GM19468 (cell line): ENCODE measurements around the gene NPTXR.

Experiments
- ATAC-seq: cut with Tn5 transposase; IDR thresholded peaks from one replicate; pipeline ENCODE4 v1.9.1; 2021; ENCODE audit warnings: mild to moderate bottlenecking, moderate library complexity, moderate number of reproducible peaks; ENCODE audit not compliant: unreplicated experiment; ENCODE audit errors: extremely low read depth

Gene NPTXR

GRCh38 chr22:38834215-38834953 is 9.4 kb downstream of the NPTXR start:
- no peak for ATAC-seq

DNA sequence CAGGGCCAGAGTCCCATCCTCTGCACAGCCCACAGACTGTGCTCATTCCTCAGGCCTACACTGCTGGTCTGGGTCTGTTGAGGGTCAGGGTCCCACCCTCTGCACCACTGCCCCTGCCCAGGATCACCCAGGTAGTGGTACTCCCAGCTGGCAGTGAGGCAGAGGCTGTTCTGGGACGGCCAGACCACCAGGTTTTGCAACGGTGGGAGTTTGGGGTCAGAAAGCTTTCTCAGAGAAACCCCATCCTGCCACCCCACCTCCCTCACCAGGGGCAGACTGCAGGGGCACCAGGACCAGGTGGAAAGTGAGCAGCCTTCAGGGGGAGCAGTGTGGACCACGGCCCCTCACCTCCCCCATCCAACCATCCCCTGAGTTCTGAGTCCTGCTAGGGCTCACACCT is 10.8 kb downstream of the NPTXR start:
- ATAC-seq, result no peak

- ATAC-seq, result no peak
Observed at GRCh38 chr22:38832005-38832978, 11.5 kb downstream of the NPTXR start.

DNA sequence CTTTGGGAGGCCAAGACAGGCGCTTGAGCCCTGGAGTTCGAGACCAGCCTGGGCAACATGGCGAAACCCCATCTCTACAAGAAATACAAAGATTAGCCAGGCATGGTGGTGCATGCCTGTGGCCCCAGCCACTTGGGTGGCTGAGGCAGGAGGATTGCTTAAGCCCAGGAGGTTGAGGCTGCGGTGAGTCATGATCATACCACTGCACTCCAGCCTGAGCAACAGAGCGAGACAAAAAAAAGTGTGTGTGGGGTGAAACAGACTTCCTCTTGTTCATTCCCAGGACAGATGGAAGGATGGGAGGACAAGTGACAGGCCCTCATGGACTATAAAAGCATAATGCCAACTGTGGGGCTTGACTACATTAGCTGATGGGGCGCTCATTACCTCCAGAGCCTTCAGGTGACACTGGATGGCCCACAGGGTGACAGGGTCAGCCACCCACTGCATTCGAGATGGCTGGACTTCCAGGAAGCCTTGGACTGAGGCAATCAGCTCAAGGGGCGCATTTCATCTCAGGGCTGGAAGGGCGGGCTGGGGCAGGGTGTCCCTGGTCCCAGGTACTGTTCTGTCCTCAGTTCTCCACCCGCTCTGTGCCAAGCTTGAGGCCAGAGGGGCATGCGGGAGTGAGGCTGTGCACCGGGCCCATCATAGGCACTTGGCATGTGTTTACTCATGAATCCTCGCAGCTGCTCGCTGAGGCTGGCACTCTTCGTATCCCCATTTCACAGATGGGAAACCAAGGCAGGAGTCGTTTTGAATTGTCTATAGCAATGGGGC is 12.5 kb downstream of the NPTXR start:
- ATAC-seq, result no peak

DNA sequence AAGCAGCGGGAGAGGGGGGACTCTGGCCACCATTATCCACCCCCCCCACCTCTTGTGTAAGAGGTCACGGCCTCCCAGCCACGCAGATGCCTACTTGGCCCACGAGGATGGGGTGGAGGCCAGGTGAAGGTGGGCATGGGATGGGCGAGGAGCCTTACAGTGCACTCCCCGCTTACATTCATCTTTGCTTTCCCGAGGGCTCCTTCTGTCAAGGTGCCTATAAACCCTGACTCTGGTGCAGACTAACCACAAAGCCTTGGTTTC is 13.1 kb downstream of the NPTXR start:
- no peak for ATAC-seq

- no peak for ATAC-seq
Observed at GRCh38 chr22:38830026-38830844, 13.6 kb downstream of the NPTXR start.

- ATAC-seq, result no peak
Observed at GRCh38 chr22:38829485-38829884, 14.3 kb downstream of the NPTXR start.

- ATAC-seq, result no peak
Observed at GRCh38 chr22:38828616-38829205, 15.1 kb downstream of the NPTXR start.

DNA sequence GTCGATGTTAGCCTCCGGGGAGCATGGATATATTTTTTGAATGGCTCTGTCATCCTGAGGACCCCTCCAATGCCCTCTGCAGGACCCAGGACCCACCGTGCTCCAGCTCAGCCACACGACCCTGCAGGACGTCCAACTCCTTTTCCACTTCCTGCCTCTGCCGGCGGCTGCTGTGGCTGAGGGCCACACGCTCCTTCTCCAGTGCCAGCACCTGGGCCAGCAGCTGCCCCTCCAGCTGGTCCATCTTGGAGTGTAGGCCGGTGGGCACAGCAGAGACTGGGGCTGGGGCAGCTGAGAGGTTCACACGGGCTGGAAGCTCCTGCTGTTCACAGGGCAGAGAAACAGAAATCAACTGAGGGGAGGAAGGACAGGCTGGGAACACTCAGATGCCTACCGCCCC is 15.6 kb downstream of the NPTXR start:
- ATAC-seq, result no peak

DNA sequence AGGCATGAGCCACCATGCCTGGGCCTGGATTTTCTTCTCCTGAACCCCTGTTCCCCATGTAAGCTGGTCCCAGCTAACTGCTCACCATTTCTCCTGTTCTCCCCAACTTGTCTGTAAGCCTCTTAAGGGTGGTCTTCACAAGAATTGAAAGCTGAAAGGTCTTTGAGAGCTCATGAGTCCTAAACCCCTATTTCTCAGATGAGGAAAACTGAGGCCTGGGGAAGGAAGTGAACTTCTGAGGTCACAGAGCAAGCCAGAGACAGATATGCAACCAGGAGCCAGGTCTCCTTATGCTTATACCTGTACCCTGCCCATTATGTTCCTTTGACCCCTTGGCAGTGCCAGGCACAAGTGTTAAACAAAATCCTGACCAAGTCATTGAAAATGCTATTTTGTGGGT is 16.3 kb downstream of the NPTXR start:
- no peak for ATAC-seq

DNA sequence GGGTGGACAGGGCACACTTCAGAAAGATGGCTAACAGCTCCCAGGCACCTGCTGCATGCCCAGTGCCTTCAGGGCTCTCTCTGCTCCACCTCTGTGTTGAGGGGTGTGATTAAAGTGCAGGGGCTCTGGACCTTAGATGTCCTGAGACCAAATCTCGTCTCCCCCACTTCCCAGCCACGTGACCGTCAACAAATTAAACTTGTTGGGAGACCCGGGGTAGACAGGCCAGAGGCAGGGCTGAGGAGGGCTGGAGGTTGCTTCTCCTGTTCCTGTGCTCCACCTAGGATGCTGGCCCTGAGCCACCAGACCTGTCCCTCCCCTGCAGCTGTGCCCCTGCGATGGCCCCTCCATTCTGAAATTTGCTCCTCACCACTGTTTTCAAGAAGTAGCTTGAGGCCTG is 17.0 kb downstream of the NPTXR start:
- no peak for ATAC-seq

GRCh38 chr22:38826386-38826785 is 17.4 kb downstream of the NPTXR start:
- no peak for ATAC-seq

DNA sequence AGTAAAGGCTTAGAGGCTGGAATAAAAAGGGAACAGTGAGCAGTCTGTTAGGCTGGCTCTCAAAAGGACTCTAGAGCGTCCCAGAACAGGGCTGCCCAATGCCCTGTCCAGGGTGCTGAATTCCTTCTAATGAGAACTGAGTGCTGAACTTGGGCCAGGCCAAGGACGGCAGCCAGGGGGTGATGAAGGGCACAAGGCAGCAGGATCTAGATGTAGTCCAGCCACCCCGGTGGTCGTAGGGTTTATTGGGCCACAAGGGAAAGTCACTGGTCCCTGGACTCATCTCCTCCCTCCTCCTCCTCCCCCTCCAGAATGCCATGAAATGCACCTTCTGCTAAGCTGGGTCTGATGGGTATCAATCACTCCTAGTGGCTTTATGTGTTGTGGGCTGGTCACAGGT is 19.2 kb downstream of the NPTXR start:
- ATAC-seq, result no peak

GRCh38 chr22:38823637-38824036 is 20.2 kb downstream of the NPTXR start:
- no peak for ATAC-seq

GRCh38 chr22:38823076-38823475 is 20.8 kb downstream of the NPTXR start:
- no peak for ATAC-seq

- no peak for ATAC-seq
Observed at GRCh38 chr22:38820020-38820419, 23.8 kb downstream of the NPTXR start.

GRCh38 chr22:38819387-38819940 is 24.4 kb downstream of the NPTXR start:
- ATAC-seq, result no peak

DNA sequence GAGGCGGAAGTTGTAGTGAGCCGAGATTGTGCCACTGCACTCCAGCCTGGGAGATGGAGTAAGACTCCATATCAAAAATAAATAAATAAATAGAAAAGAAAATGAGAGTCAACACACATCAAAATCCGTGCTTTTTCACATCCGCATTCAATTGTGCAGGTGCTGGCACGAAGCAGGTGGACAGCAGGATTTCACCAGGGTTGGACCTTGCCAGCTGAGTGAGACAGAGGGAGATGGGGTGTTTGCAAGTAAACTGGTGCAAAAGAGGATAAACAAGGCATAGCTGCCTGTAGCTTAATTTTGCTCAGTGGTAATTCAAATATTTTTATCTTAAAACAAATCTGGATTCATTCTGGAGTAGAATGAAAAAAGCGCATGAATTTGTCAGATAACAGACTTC is 26.6 kb downstream of the NPTXR start:
- no peak for ATAC-seq

- ATAC-seq, result no peak
Observed at GRCh38 chr22:38815842-38816241, 28.0 kb downstream of the NPTXR start.
